Activated naive CD4-positive, alpha-beta T cell treated with anti-CD3 and anti-CD28 coated beads, Interleukin-2, amount 50 U/mL, for 24 hours (primary cell): Measurements from ENCODE around the gene JPT1.
"Not testable (repeated sequence)": the region's sequence is repeated elsewhere in the genome, so short reads cannot be mapped to it uniquely, and the experiment has no call there.

Source experiments
- H3K27ac Mint-ChIP-seq: one replicate; pipeline ENCODE4 v1.8.0; 2021; ENCODE audit warnings: mild to moderate bottlenecking, mixed read lengths
- H3K27me3 Mint-ChIP-seq: one replicate; pipeline ENCODE4 v1.8.0; 2021; ENCODE audit warnings: mixed read lengths
- H3K36me3 Mint-ChIP-seq: one replicate; pipeline ENCODE4 v1.8.0; 2021; ENCODE audit warnings: mixed read lengths
- H3K4me1 Mint-ChIP-seq: one replicate; pipeline ENCODE4 v1.8.0; 2021; ENCODE audit warnings: mixed read lengths
- H3K4me3 Mint-ChIP-seq: one replicate; pipeline ENCODE4 v1.8.0; 2021; ENCODE audit warnings: mild to moderate bottlenecking, mixed read lengths
- H3K9me3 Mint-ChIP-seq: one replicate; pipeline ENCODE4 v1.8.0; 2021; ENCODE audit warnings: mixed read lengths

Gene JPT1

DNA sequence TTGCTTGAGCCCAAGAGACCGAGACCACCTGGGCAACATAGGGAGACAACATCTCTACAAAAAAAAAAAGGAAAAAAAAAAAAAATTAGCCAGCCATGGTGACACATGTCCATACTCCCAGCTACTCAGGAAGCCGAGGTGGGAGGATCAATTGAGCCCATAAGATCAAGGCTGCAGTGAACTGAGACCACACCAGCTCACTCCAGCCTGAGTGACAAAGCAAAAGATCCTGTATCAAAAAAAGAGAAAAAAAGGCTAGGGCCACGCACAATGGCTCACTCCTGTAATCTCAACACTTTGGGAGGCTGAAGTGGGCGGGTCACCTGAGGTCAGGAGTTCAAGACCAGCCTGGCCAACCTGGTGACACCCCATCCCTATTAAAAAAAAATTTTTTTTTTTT is 14.7 kb upstream of the JPT1 start:
- peaks cover 17% of the 10 kb centered on the region for H3K4me1 Mint-ChIP-seq
- H3K27ac Mint-ChIP-seq, result no peak overlapping the region
- peaks cover 7% of the 10 kb centered on the region for H3K36me3 Mint-ChIP-seq
- H3K9me3 Mint-ChIP-seq, result no peaks in the 10 kb centered on the region
- no peaks in the 10 kb centered on the region for H3K27me3 Mint-ChIP-seq
- no peak overlapping the region for H3K4me3 Mint-ChIP-seq

DNA sequence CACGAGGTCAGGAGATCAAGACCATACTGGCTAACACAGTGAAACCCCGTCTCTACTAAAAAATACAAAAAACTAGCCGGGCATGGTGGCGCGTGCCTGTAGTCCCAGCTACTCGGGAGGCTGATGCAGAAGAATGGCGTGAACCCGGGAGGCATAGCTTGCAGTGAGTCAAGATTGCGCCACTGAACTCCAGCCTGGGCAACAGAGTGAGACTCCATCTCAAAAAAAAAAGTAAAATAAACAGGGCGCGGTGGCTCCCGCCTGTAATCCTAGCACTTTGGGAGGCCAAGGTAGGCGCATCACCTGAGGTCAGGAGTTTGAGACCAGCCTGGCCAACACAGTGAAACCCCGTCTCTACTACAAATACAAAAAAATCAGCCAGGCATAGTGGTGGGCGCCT is 10.3 kb upstream of the JPT1 start:
- H3K4me3 Mint-ChIP-seq, H3K27me3 Mint-ChIP-seq, H3K9me3 Mint-ChIP-seq, H3K36me3 Mint-ChIP-seq, H3K4me1 Mint-ChIP-seq, H3K27ac Mint-ChIP-seq: not testable (repeated sequence)

DNA sequence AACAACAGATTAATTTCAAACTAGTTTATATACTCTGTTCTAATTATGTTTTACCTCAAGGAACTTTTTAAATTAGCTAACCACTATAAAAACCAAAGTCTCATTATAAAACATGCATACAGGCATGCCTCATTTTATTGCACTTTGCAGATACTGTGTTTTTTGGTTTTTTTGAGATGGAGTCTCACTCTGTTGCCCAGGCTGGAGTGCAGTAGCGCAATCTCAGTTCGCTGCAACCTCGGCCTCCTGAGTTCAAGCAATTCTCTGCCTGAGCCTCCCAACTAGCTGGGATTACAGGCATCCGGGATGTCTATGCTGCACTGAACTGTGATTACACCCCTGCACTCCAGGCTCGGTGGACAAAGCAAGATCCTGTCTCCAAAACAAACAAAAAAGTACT is 8.8 kb upstream of the JPT1 start:
- no peaks in the 10 kb centered on the region for H3K9me3 Mint-ChIP-seq
- H3K4me3 Mint-ChIP-seq, result no peak overlapping the region
- H3K27me3 Mint-ChIP-seq, result no peaks in the 10 kb centered on the region
- H3K36me3 Mint-ChIP-seq, result peaks cover 3% of the 10 kb centered on the region
- H3K4me1 Mint-ChIP-seq, result peaks cover 10% of the 10 kb centered on the region
- H3K27ac Mint-ChIP-seq, result no peak overlapping the region

DNA sequence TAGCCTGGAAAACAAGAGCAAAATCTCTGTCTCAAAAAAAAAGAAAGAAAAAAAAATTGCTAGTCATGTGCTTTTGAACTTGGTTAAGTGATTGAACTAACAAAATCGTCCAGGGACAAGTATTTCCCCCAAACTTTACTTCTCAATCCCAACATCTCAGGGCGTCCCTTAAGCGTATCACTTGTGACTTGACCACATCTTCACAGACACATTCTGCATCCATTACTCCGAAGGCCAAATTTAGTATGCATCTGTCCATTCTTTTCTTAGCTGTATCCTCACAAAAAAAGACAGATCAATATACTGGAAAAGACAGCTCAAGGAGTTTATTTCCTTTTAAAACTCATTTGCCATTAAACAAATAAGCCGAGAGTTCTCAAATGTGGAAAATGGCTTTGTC is 5.9 kb upstream of the JPT1 start:
- peaks cover 15% of the 10 kb centered on the region for H3K4me1 Mint-ChIP-seq
- no peak overlapping the region for H3K27ac Mint-ChIP-seq
- H3K9me3 Mint-ChIP-seq, result no peaks in the 10 kb centered on the region
- peaks cover 1% of the 10 kb centered on the region for H3K36me3 Mint-ChIP-seq
- H3K4me3 Mint-ChIP-seq, result no peak overlapping the region
- no peaks in the 10 kb centered on the region for H3K27me3 Mint-ChIP-seq

DNA sequence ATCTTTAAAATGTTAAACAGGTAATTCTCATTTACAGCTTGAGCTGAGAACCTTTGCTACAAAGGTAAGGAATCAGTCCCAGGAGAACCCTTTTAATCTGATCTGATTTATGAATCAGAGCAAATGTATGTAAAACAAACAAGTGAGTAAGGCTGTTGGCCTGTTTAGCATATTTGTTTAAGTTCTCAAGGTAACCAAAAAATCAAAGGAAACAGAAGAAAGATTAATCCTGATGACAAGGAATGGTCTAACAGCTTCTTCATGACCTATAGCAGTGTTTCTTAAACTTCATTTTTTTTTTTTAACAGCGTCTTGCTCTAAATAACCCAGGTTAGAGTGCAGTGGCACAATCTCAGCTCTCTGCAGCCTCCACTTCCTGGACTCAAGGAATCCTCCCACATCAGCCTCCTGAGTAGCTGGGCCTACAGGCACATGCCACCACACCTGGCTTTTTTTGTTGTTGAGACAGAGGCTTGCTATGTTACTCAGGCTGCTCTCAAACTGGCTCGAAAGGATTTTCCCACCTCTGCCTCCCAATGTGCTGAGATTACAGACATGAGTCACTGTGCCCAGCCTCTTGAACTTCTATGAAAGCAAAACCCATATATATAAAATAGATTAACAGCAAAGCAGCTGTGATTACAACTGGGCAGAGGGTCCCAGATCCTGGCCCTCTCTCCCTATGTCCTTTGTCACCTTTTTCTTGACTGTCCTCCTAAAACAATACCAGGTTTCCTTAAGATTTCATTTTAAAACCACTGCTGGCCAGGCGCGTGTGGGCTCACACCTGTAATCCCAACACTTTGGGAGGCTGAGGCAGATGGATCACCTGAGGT is 5.1 kb upstream of the JPT1 start:
- Mint-ChIP-seq H3K36me3 (peaks cover 1% of the 10 kb centered on the region), H3K27ac (no peak overlapping the region), H3K4me3 (no peak overlapping the region), H3K9me3 (no peaks in the 10 kb centered on the region), H3K27me3 (no peaks in the 10 kb centered on the region), H3K4me1 (peaks cover 22% of the 10 kb centered on the region)

DNA sequence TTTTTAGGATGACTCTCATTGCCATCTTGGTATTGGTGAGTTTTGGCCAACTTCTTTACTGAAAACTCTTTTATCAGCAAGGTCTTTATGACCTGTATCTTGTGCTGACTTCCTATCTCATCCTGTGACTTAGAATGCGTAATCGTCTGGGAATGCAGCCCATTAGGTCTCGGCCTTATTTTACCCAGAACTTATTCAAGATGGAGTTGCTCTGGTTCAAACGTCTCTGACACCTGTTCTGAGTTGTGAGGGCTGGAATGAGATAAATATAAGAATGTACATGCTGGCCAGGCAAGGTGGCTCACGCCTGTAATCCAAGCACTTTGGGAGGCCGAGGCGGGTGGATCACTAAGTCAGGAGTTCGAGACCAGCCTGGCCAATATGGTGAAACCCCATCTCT is 4.2 kb upstream of the JPT1 start:
- H3K36me3 Mint-ChIP-seq, H3K27me3 Mint-ChIP-seq, H3K4me3 Mint-ChIP-seq: not testable (repeated sequence)

DNA sequence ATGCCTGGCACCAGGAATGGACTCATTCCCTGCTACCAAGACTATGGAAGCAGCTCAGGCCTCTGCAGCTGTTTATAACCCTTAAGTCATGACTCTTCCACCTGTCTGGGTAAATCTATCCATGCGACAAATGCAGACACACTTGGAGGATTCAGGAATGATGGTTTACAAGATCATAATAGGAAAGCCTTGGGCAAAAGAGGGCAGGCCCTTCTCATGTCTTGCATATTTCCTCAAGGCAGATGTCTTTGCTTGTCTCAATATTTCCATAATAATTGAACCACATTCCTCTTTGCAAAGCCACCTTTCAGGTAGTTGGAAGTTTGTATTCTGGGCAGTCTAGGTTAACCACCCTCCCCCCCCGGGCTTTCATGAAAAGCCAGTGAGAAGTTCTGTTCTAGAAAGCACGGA is 884 bp upstream of the JPT1 start:
- peak overlapping the region; percentile 12 for H3K27ac Mint-ChIP-seq
- no peaks in the 10 kb centered on the region for H3K36me3 Mint-ChIP-seq
- no peak overlapping the region for H3K4me3 Mint-ChIP-seq
- H3K9me3 Mint-ChIP-seq, result no peaks in the 10 kb centered on the region
- H3K27me3 Mint-ChIP-seq, result no peaks in the 10 kb centered on the region
- H3K4me1 Mint-ChIP-seq, result peaks cover 36% of the 10 kb centered on the region

More for the DNA sequence above, 4.2 kb upstream of the JPT1 start:
- not testable (repeated sequence) for H3K9me3 Mint-ChIP-seq, H3K27ac Mint-ChIP-seq
- peaks cover 24% of the 10 kb centered on the region for H3K4me1 Mint-ChIP-seq

DNA sequence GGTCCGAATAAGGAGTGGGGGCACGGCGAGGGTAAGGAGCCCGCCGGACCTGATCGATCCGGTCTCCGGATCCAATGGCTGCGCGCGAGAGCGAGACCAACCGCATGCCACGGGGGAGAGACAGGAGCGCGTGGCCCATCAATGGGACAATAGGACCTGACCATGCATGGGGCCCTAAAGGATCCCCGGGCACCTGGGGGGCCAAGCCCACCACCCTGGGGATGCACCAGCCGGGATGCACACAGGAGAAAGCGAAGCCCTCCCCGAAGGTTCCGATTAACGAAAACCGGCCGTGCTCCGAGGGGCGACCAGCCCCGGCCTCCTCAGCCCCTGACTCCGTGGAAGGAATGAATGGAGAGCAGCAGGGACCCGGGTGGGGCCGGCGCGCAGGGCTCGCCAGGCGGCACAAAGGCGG is 525 bp downstream of the JPT1 start:
- peak overlapping the region; percentile 53 for H3K27ac Mint-ChIP-seq
- H3K4me3 Mint-ChIP-seq, result peak overlapping the region; percentile 93
- peaks cover 33% of the 10 kb centered on the region for H3K4me1 Mint-ChIP-seq
- H3K27me3 Mint-ChIP-seq, result no peaks in the 10 kb centered on the region
- H3K36me3 Mint-ChIP-seq, result no peaks in the 10 kb centered on the region
- H3K9me3 Mint-ChIP-seq, result no peaks in the 10 kb centered on the region

DNA sequence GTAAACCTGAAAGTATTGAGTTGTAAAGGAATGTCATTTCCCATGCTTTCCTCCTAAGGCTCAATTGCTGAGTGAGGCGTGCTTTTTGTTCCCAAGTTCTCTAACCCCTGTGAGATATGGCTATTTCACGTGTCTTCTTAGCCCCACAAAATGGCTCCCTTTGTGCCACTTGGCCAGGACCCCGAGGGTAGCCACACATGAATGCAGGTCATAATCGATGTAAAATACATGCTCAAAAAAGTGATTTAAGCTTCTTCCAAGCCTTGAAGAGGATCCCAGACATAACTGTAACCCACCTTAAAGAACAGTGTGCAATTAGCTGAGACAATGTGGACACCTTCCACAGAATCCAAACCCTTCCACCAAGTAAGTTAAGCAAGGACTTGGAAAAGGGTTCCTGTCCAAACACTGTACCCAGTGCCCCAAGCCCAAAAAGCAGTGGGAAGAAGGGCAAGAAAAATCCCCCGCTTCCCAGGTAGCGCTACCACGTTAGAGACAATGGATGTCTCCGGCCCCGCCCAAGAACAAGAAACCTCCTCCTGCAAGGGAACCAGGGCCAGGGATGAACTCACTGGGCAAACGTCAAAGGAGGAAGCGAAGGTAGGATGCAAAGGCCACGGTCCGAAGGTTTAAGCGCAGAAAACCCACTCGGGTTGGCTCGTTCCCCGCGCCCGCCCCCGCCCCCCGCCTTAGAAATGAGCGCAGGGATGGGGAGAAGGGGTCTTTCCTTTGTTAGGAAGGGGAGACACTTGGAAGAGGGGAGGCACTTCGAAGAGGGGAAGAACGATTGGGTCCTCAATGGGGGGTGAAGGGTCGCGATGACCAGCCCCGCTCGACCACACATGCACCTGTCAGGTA is 1.2 kb downstream of the JPT1 start:
- Mint-ChIP-seq H3K4me1 (peaks cover 33% of the 10 kb centered on the region), H3K36me3 (peaks cover 2% of the 10 kb centered on the region), H3K27ac (peak overlapping the region; percentile 53), H3K4me3 (peak overlapping the region; percentile 93), H3K27me3 (no peaks in the 10 kb centered on the region), H3K9me3 (no peaks in the 10 kb centered on the region)

DNA sequence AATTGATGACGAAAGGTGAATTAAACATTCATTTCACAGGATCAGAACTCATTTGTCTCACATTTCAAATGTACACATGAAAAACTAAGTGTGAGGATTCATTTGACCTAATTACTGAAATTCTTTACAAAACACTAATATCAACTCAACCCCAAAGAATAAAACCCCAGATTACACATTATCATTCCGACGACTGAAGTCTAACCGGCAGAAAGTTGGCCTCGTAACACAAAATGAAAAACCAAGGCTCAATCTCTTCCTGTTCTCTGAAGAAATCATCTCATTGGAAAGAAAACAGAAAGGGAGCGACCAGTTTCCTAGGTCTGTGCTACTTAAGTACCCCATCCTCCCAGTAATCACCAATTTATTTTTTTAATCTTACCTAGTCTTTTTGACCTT is 1.8 kb downstream of the JPT1 start:
- Mint-ChIP-seq H3K4me1 (peaks cover 33% of the 10 kb centered on the region), H3K27ac (peak overlapping the region; percentile 41), H3K4me3 (peak overlapping the region; percentile 93), H3K9me3 (no peaks in the 10 kb centered on the region), H3K36me3 (peaks cover 2% of the 10 kb centered on the region), H3K27me3 (no peaks in the 10 kb centered on the region)

DNA sequence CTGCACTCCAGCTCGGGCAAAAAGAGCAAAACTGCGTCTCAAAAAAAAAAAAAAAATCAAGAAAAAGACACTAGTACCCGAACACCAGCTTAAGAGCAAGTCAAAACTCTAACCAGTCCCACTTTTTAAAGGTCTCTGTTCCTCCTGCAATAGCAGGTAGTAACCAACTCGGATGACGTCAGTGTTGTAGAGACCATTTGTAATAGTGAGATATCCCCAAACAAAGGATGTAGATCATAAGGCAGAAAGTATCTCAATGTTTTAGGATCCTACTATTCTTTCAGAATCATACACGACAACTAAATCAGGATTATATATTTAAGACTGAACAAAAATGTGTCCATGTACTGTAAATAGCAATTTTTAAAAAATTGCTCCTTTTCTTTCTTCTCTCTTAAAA is 2.4 kb downstream of the JPT1 start:
- Mint-ChIP-seq H3K4me1 (peaks cover 33% of the 10 kb centered on the region), H3K27ac (peak overlapping the region; percentile 57), H3K9me3 (no peaks in the 10 kb centered on the region), H3K4me3 (peak overlapping the region; percentile 93), H3K36me3 (peaks cover 6% of the 10 kb centered on the region), H3K27me3 (no peaks in the 10 kb centered on the region)

DNA sequence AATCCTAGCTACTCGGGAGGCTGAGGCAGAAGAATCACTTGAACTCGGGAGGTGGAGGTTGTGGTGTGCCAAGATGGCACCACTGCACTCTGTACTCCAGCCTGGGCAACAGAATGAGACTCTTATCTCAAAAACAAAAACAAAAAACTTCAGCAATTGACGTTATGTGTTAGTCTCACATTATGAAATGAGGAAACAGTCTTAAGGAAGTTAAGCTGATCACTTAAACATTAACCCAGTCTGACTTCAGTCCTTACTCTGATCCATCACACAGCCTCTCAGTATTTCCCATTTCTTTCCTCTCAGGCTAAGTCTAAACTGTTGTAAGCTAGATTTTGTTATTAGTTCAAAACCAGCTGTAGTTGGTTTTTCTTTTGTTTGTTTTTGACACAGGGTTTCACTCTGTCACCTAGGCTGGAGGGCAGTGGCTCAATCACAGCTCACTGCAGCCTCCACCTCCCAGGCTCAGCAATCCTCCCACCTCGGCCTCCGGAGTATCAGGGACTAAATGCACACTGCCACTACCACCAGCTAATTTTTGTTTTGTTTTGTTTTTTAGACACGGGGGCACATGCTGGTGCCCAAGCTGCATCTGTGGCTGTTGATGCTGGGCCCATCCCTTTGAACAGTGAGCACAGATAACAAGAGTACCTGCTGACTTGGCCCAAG is 6.3 kb downstream of the JPT1 start:
- no peaks in the 10 kb centered on the region for H3K9me3 Mint-ChIP-seq
- peak overlapping the region; percentile 35 for H3K27ac Mint-ChIP-seq
- peaks cover 11% of the 10 kb centered on the region for H3K36me3 Mint-ChIP-seq
- H3K27me3 Mint-ChIP-seq, result no peaks in the 10 kb centered on the region
- H3K4me3 Mint-ChIP-seq, result no peak overlapping the region
- H3K4me1 Mint-ChIP-seq, result peaks cover 17% of the 10 kb centered on the region

DNA sequence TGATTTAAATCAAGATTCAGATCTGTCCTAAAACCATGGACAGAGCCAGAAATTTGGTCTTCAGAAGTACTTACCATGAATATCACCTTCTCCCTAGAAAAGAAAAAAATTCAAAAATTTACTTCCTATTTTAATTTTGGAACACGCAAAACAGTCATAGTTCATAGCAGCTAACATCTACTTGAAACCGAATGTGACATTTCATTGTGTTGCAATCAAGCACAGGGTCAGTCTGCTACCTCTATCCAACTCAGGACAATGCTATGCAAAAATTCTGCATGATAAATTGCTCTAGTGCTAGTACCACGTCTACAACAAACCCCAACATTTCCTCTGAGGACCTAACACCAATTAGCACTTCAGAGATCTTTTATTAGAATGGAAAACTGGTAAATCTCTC is 7.7 kb downstream of the JPT1 start:
- peaks cover 4% of the 10 kb centered on the region for H3K4me1 Mint-ChIP-seq
- no peak overlapping the region for H3K27ac Mint-ChIP-seq
- H3K27me3 Mint-ChIP-seq, result no peaks in the 10 kb centered on the region
- H3K9me3 Mint-ChIP-seq, result no peaks in the 10 kb centered on the region
- H3K36me3 Mint-ChIP-seq, result peaks cover 11% of the 10 kb centered on the region
- H3K4me3 Mint-ChIP-seq, result no peak overlapping the region

DNA sequence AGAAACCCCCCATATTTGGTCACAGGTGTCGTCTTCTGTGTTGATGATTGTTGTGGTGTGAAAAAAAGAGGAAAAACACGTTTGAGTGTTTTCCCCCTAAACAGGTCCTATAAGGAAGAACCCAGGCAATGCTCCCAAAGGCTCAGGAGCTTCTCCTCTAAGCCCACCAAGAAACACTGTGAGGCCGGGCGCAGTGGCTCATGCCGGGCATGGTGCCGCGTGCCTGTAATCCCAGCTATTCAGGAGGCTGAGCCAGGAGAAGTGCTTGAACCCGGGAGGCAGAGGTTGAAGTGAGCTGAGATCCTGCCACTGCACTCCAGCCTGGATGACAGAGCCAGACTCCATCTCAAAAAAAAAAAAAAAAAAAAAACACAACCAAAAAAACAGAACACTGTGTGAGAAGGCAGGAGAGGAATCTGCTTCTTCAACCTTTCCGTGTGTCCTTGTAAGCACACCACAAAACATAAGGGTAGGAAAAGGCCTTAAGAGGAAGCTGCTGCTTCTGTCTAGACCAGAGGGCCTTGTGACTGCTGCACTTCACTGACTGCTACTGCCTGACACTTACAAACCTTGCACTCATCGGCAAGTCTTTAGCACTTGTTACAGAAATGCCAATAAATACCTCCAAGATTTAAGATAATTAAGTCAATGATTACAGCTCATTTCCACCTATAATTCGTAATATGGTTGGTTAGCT is 9.3 kb downstream of the JPT1 start:
- H3K9me3 Mint-ChIP-seq, result no peaks in the 10 kb centered on the region
- H3K27ac Mint-ChIP-seq, result no peak overlapping the region
- H3K36me3 Mint-ChIP-seq, result peaks cover 11% of the 10 kb centered on the region
- H3K4me3 Mint-ChIP-seq, result no peak overlapping the region
- H3K4me1 Mint-ChIP-seq, result peaks cover 8% of the 10 kb centered on the region
- no peaks in the 10 kb centered on the region for H3K27me3 Mint-ChIP-seq

DNA sequence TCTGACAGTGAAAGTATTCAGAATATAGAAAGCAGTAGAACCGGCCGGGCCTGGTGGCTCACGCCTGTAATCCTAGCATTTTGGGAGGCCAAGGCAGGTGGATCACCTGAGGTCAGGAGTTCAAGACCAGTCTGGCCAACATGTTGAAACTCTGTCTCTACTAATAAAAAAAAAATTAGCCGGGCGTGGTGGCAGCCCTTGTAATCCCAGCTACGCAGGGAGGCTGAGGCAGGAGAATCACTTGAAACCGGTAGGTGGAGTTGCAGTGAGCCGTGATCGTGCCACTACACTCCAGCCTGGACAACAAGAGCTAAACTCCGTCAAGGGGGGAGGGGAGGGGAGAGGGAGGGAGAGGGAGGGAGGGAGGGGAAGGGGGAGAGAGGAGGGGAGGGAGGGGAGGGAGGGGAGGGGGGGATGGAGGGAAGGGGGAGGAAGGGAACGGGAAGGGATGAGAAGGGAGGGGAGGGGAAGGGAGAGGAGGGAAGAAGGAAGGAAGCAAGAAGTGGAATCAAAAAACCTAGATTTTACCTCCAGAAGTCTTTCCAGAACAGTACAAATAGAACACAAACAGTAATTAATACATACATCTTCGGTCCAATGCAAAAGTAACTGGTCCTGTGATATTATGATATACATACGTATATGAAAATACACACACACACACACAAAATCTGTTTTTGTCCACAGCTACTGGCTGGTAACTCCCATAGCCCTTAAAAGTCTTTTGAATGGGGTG is 11.9 kb downstream of the JPT1 start:
- Mint-ChIP-seq H3K27me3 (no peaks in the 10 kb centered on the region), H3K4me1 (peaks cover 3% of the 10 kb centered on the region), H3K4me3 (no peak overlapping the region), H3K36me3 (peaks cover 10% of the 10 kb centered on the region), H3K27ac (no peak overlapping the region), H3K9me3 (no peaks in the 10 kb centered on the region)
